Loucy (cell line): Measurements from ENCODE around the gene ZNF747.

Source experiments
- H2AFZ ChIP-seq: fragments of 200-600 bp; sonication (generic); 2 replicates; pipeline ENCODE4 v1.6.0; 2016; ENCODE audit warnings: antibody characterized with exemption, mild to moderate bottlenecking, low read length, moderate library complexity
- H3F3A ChIP-seq: fragments of 200-600 bp; 2 replicates; pipeline ENCODE4 v1.6.0; 2016; ENCODE audit warnings: antibody characterized with exemption, low read depth, mild to moderate bottlenecking
- H3K27me3 ChIP-seq: fragments of 200-600 bp; sonication (generic); 2 replicates; pipeline ENCODE4 v1.6.1; 2014; ENCODE audit warnings: low read length, mild to moderate bottlenecking; ENCODE audit not compliant: insufficient read depth, poor library complexity, severe bottlenecking
- H3K36me3 ChIP-seq: fragments of 200-600 bp; sonication (generic); 2 replicates; pipeline ENCODE4 v1.6.1; 2016; ENCODE audit warnings: low read length; ENCODE audit not compliant: insufficient read depth
- H3K4me1 ChIP-seq: fragments of 200-600 bp; sonication (generic); 2 replicates; pipeline ENCODE4 v1.5.1; 2014; ENCODE audit warnings: low read length, mild to moderate bottlenecking; ENCODE audit not compliant: insufficient read depth, poor library complexity, severe bottlenecking
- H3K4me2 ChIP-seq: fragments of 200-600 bp; sonication (generic); 2 replicates; pipeline ENCODE4 v1.6.0; 2014; ENCODE audit warnings: antibody characterized with exemption, low read length, low read depth, mild to moderate bottlenecking; ENCODE audit not compliant: poor library complexity, severe bottlenecking
- H3K4me3 ChIP-seq: fragments of 200-600 bp; sonication (generic); 2 replicates; pipeline ENCODE4 v1.5.1; 2014; ENCODE audit warnings: low read length, mild to moderate bottlenecking, mixed read lengths; ENCODE audit not compliant: poor library complexity, severe bottlenecking
- H3K79me2 ChIP-seq: fragments of 200-600 bp; sonication (generic); 2 replicates; pipeline ENCODE4 v1.6.1; 2014; ENCODE audit warnings: low read length; ENCODE audit not compliant: insufficient read depth
- H3K9ac ChIP-seq: fragments of 200-600 bp; sonication (generic); 2 replicates; pipeline ENCODE4 v1.6.0; 2014; ENCODE audit warnings: mild to moderate bottlenecking, low read depth, low read length, moderate library complexity; ENCODE audit not compliant: poor library complexity, severe bottlenecking
- H3K9me2 ChIP-seq: fragments of 200-600 bp; sonication (generic); replicated peaks from 2 replicates; pipeline ENCODE4 v1.6.1; 2016; ENCODE audit warnings: low read depth, low read length, mixed read lengths
- H3K9me3 ChIP-seq: fragments of 200-600 bp; sonication (generic); 2 replicates; pipeline ENCODE4 v1.6.1; 2014; ENCODE audit warnings: mild to moderate bottlenecking, antibody characterized with exemption, low read length, low read depth; ENCODE audit not compliant: insufficient read depth
- H4K20me1 ChIP-seq: fragments of 200-600 bp; sonication (generic); 2 replicates; pipeline ENCODE4 v1.6.0; 2014; ENCODE audit warnings: antibody characterized with exemption, low read length, mild to moderate bottlenecking; ENCODE audit not compliant: insufficient read depth, poor library complexity, severe bottlenecking
- CTCF ChIP-seq: fragments of 200-600 bp; sonication (generic); conservative IDR thresholded peaks from 2 replicates; pipeline ENCODE4 v1.5.1; 2014; ENCODE audit warnings: mild to moderate bottlenecking, antibody characterized with exemption, low read length
- EZH2phosphoT487 ChIP-seq: fragments of 200-600 bp; IDR thresholded peaks from 2 replicates; pipeline ENCODE4 v1.6.1; 2018; ENCODE audit warnings: antibody characterized with exemption, mild to moderate bottlenecking, moderate library complexity, borderline replicate concordance

The ZNF747 gene

GRCh38 chr16:30518552-30518951 is 16.1 kb downstream of the ZNF747 start:
- Histone ChIP-seq H3K9me2 (no peaks in the 10 kb centered on the region), H3K9me3 (no peaks in the 10 kb centered on the region), H3K4me1 (peaks cover 9% of the 10 kb centered on the region), H4K20me1 (no peaks in the 10 kb centered on the region), H3K4me3 (no peak overlapping the region), H3F3A (no peaks in the 10 kb centered on the region), H3K79me2 (no peaks in the 10 kb centered on the region), H3K27me3 (no peaks in the 10 kb centered on the region), H3K9ac (no peak overlapping the region), H2AFZ (no peak overlapping the region), H3K4me2 (no peak overlapping the region), H3K36me3 (peaks cover 4% of the 10 kb centered on the region; the same call in 1 of the 2 replicates)
- TF ChIP-seq CTCF (no peak), EZH2phosphoT487 (no peak)

- TF ChIP-seq CTCF (no peak), EZH2phosphoT487 (no peak)
- H3F3A ChIP-seq, result no peaks in the 10 kb centered on the region
- no peaks in the 10 kb centered on the region for H3K27me3 ChIP-seq
- peaks cover 22% of the 10 kb centered on the region; the same call in 1 of the 2 replicates for H3K36me3 ChIP-seq
- H3K9me3 ChIP-seq, result no peaks in the 10 kb centered on the region
- H3K9ac ChIP-seq, result no peak overlapping the region
- H3K4me2 ChIP-seq, result no peak overlapping the region
- peaks cover 9% of the 10 kb centered on the region for H3K4me1 ChIP-seq
- H3K9me2 ChIP-seq, result no peaks in the 10 kb centered on the region
- no peak overlapping the region for H2AFZ ChIP-seq
- H4K20me1 ChIP-seq, result no peaks in the 10 kb centered on the region
- no peaks in the 10 kb centered on the region for H3K79me2 ChIP-seq
- H3K4me3 ChIP-seq, result no peak overlapping the region
These were observed 19.4 kb downstream of the ZNF747 start for GRCh38 chr16:30515275-30515674.

GRCh38 chr16:30511509-30511908 is 23.1 kb downstream of the ZNF747 start:
- H4K20me1 ChIP-seq, result no peaks in the 10 kb centered on the region
- no peaks in the 10 kb centered on the region for H3K9me2 ChIP-seq
- peaks cover 25% of the 10 kb centered on the region; the same call in 1 of the 2 replicates for H3K36me3 ChIP-seq
- no peak overlapping the region for H3K9ac ChIP-seq
- no peak overlapping the region for H3K4me3 ChIP-seq
- no peak overlapping the region for H3K4me2 ChIP-seq
- TF ChIP-seq EZH2phosphoT487, result no peak
- TF ChIP-seq CTCF, result no peak
- no peaks in the 10 kb centered on the region for H3K4me1 ChIP-seq
- no peaks in the 10 kb centered on the region for H3K9me3 ChIP-seq
- H3K79me2 ChIP-seq, result no peaks in the 10 kb centered on the region
- no peak overlapping the region for H2AFZ ChIP-seq
- no peaks in the 10 kb centered on the region for H3F3A ChIP-seq
- H3K27me3 ChIP-seq, result no peaks in the 10 kb centered on the region
